ENCODE data around the gene APBA1. TPM values are rescaled to one million over a fixed set of nuclear protein-coding genes. Genes with fewer than 3 reads are reported as not detected.
A peak's percentile ranks its signal among the peaks of the same experiment; 100 is the strongest.
"Not testable (repeated sequence)": the region's sequence is repeated elsewhere in the genome, so short reads cannot be mapped to it uniquely, and the experiment has no call there.

APBA1 gene
- total RNA-seq, 8 experiments from 2014 or later = 0.73 to 30.5 (median 15.7) TPM

DNA sequence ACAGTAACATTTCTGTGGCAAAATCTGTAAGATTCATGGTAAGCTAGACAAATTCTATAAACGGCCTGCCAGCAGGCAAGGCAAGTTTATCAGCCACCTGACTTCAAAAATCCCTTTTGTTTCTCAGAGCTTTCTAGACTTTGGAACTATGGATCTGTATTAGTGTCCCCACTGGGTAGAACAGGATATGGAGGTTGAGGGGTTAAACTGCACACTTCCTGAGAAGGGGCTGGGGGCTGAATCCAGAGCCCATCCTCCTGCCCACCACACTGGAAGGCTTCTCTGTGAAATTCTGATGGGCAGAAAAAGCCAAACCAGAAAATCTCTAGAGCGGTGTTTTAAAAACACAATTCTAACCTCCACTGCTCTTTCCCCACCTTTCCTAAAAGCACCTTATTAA is 218.4 kb downstream of the APBA1 start:
- Histone ChIP-seq H3K27ac (no peak overlapping the region), H3K4me3 (no peak overlapping the region), H3K4me1 (replicated peaks in 1 of 2) (no peaks in the 10 kb centered on the region)
- 0 to 100% (median 38%) methylated on average over 1 to 2 of the region's 2 CpGs; no CpG with 5 or more reads in 4 of the 10 experiments for WGBS, 10 experiments
- no peak for ATAC-seq (replicated peaks in 6 of 8)
- in situ Hi-C loops (cut with MboI; ENCODE audit: low pct_unique_long_range_greater_than_20kb in 2 of 9, low sequenced_read_pairs in 9 of 9, unreplicated experiment in 9 of 9) = no loop called here

DNA sequence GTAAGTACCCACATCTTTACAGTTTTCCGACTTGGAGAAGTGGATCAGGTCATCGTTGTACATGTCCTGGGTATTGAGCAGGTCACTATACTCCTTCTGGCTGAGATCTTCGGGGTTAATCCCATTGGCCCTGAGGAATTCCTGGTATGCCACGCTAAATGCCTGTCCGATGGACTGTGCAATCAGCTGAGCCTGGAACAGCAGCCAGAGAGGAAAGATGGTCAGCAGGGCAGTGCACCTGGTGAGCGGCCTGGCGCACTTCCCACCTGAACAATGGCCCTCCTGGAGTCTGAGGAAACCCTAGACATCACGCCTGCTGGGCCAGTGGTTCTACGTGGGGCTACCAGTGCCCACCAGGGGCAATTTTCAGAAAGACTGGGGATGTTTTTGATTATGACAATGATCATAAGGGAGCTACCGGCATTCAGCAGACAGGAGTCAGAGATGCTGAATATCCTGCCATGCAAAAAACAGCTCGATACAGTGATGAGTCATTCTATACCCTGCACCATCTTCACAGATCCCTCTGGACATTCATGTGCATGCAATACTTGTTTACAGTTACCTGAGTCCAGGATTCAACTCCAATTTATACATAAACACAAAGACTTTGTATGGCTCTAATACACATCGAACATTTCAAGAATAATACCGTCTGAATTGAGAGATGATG is 219.9 kb downstream of the APBA1 start:
- Histone ChIP-seq H3K27ac (no peak overlapping the region), H3K4me3 (no peak overlapping the region), H3K4me1 (replicated peaks in 1 of 2) (no peaks in the 10 kb centered on the region)
- peak in 1 of 8 experiments; percentile 70 for ATAC-seq (replicated peaks in 6 of 8)
- 20 to 100% (median 92%) methylated on average over 1 to 11 of the region's 13 CpGs; no CpG with 5 or more reads in 2 of the 10 experiments for WGBS, 10 experiments
- in situ Hi-C loops (cut with MboI; ENCODE audit: low pct_unique_long_range_greater_than_20kb in 2 of 9, low sequenced_read_pairs in 9 of 9, unreplicated experiment in 9 of 9) = no loop called here

DNA sequence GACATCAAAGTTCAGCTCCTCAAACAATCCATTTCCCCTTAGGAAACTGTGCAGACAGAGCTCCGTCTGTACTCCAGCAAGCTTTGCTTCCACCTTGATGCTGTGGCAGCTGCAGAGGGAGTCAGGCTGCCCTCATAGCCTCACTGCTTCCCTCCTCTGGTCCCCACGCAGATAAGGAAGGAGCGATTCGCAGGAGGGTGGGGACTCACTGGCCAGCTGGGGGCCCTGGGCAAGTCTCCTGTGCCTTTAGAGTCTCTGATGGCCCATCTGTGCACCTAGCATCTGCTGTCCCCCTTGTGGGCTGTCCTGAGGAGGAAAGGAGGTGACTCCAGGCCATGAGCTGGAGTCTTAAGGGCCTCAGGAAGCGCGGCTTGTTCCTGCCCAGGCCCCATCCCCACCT is 225.7 kb downstream of the APBA1 start:
- Histone ChIP-seq H3K4me3 (no peak overlapping the region), H3K27ac (no peak overlapping the region), H3K4me1 (replicated peaks in 1 of 2) (peaks cover 0 to 5% of the 10 kb centered on the region in 2 donors)
- 60 to 89% (median 80%) methylated on average over 1 to 4 of the region's 6 CpGs; no CpG with 5 or more reads in 5 of the 10 experiments for WGBS, 10 experiments
- no peak for ATAC-seq (replicated peaks in 6 of 8)
- in situ Hi-C loops (cut with MboI; ENCODE audit: low pct_unique_long_range_greater_than_20kb in 2 of 9, low sequenced_read_pairs in 9 of 9, unreplicated experiment in 9 of 9) = loop anchor here in 3 of 9 experiments (25.0 kb wide), 3 partner anchors 91 to 466 kb away; no protein-coding TSS in a partner anchor

DNA sequence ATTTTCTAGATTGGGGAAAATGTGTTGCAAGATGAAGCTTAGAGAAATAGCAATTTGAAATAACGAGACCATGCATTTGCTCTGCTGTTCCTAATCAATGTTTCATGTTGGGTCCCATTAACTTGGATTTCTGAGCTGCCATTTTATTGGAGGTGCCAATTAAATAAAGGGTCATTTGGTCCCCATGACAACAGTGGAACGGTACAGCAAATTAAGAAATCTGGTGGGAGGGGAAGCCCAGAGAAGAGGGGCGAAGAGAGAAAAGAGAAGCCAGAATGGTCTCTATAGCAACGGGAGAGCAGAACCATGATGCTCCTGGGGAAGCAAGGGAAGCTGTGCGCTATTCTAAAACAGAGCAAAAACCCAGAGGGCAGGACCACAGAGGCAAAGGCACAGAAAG is 226.9 kb downstream of the APBA1 start:
- H3K4me3 ChIP-seq = no peak overlapping the region
- WGBS, 10 experiments = 50 to 82% (median 61%) methylated on average over 2 to 5 of the region's 5 CpGs; no CpG with 5 or more reads in 3 of the 10 experiments
- no peak overlapping the region for H3K27ac ChIP-seq
- no peak for ATAC-seq (replicated peaks in 6 of 8)
- H3K4me1 ChIP-seq (replicated peaks in 1 of 2) = peaks cover 0 to 5% of the 10 kb centered on the region in 2 donors
- in situ Hi-C loops (cut with MboI; ENCODE audit: low pct_unique_long_range_greater_than_20kb in 2 of 9, low sequenced_read_pairs in 9 of 9, unreplicated experiment in 9 of 9) = loop anchor here in 3 of 9 experiments (25.0 kb wide), 3 partner anchors 92 to 467 kb away; no protein-coding TSS in a partner anchor

DNA sequence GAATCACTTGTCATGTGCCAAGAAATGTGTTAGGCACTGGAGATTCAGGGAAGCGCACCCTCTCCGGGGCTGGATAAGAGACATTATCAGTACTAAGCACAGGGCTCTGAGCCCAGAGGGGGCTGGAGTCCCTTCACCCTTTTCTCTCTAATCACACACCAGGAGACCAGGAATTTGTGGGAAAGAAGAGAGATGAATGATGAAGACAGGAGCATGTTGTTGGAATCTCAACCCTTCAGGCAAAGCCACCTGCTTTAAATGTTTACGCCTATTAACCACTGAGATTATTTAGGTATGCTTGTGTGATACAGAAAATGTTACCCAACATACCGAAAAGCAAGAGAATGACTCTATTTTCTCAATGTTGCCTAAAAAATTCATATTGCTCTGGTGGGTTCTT is 227.4 kb downstream of the APBA1 start:
- Histone ChIP-seq H3K4me1 (replicated peaks in 1 of 2) (peaks cover 0 to 5% of the 10 kb centered on the region in 2 donors), H3K27ac (no peak overlapping the region), H3K4me3 (no peak overlapping the region)
- in situ Hi-C loops (cut with MboI; ENCODE audit: low pct_unique_long_range_greater_than_20kb in 2 of 9, low sequenced_read_pairs in 9 of 9, unreplicated experiment in 9 of 9) = loop anchor here in 3 of 9 experiments (25.0 kb wide), 3 partner anchors 93 to 468 kb away; no protein-coding TSS in a partner anchor
- WGBS, 10 experiments = 93 to 100% (median 98%) methylated on average over 1 to 4 of the region's 4 CpGs; no CpG with 5 or more reads in 2 of the 10 experiments
- ATAC-seq (replicated peaks in 6 of 8) = no peak

DNA sequence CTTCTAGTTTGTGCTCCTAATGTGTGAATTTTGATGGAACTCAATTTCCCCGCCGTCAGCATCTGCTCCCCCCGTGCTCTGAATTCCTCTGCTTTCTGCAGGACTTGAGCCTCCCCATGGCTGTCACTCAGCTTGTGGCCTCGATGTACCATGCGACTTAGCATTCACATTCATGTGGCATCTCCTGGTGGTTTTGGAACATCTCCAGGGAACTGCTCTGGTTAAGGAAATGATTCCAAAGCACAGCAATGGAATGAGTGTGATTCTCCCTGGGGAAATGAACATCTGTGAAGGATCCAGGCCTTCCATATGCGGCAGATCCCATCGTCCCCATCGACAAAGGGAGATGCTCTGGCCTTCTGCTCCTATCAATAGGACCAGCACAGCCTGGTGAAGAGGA is 228.2 kb downstream of the APBA1 start:
- ATAC-seq (replicated peaks in 6 of 8) = peak in 1 of 8 experiments; percentile 22
- Histone ChIP-seq H3K4me3 (no peak overlapping the region), H3K4me1 (replicated peaks in 1 of 2) (peaks cover 0 to 5% of the 10 kb centered on the region in 2 donors), H3K27ac (no peak overlapping the region)
- 4 to 93% (median 71%) methylated on average over 2 to 6 of the region's 8 CpGs; no CpG with 5 or more reads in 2 of the 10 experiments for whole genome bisulfite sequencing, 10 experiments
- in situ Hi-C loops (cut with MboI; ENCODE audit: low pct_unique_long_range_greater_than_20kb in 2 of 9, low sequenced_read_pairs in 9 of 9, unreplicated experiment in 9 of 9) = loop anchor here in 3 of 9 experiments (25.0 kb wide), 3 partner anchors 93 to 468 kb away; no protein-coding TSS in a partner anchor

GRCh38 chr9:69443178-69443577 is 229.0 kb downstream of the APBA1 start:
- in situ Hi-C loops (cut with MboI; ENCODE audit: low pct_unique_long_range_greater_than_20kb in 2 of 9, low sequenced_read_pairs in 9 of 9, unreplicated experiment in 9 of 9) = loop anchor here in 3 of 9 experiments (25.0 kb wide), 3 partner anchors 94 to 469 kb away; no protein-coding TSS in a partner anchor

GRCh38 chr9:69442486-69442885 is 229.7 kb downstream of the APBA1 start:
- in situ Hi-C loops (cut with MboI; ENCODE audit: low pct_unique_long_range_greater_than_20kb in 2 of 9, low sequenced_read_pairs in 9 of 9, unreplicated experiment in 9 of 9) = loop anchor here in 3 of 9 experiments (25.0 kb wide), 3 partner anchors 95 to 470 kb away; no protein-coding TSS in a partner anchor
- Histone ChIP-seq H3K27ac (no peak overlapping the region), H3K4me3 (no peak overlapping the region), H3K4me1 (replicated peaks in 1 of 2) (peaks cover 0 to 5% of the 10 kb centered on the region in 2 donors)
- no peak for ATAC-seq (replicated peaks in 6 of 8)
- WGBS, 10 experiments = 60 to 100% (median 81%) methylated on average over 1 to 4 of the region's 5 CpGs; no CpG with 5 or more reads in 5 of the 10 experiments

More at GRCh38 chr9:69443178-69443577, 229.0 kb downstream of the APBA1 start:
- WGBS, 10 experiments = 40 to 100% (median 82%) methylated on average over 1 to 2 of the region's 3 CpGs; no CpG with 5 or more reads in 4 of the 10 experiments
- ATAC-seq (replicated peaks in 6 of 8) = no peak
- no peak overlapping the region for H3K27ac ChIP-seq
- no peak overlapping the region for H3K4me3 ChIP-seq
- peaks cover 0 to 5% of the 10 kb centered on the region in 2 donors for H3K4me1 ChIP-seq (replicated peaks in 1 of 2)

- not testable (repeated sequence) for H3K27ac ChIP-seq; H3K4me1 ChIP-seq (replicated peaks in 1 of 2); ATAC-seq (replicated peaks in 6 of 8); H3K4me3 ChIP-seq
- 82 to 89% methylated on average over 3 to 5 of the region's 15 CpGs; no CpG with 5 or more reads in 8 of the 10 experiments for WGBS, 10 experiments
- in situ Hi-C loops (cut with MboI; ENCODE audit: low pct_unique_long_range_greater_than_20kb in 2 of 9, low sequenced_read_pairs in 9 of 9, unreplicated experiment in 9 of 9) = loop anchor here in 3 of 9 experiments (25.0 kb wide), 3 partner anchors 97 to 472 kb away; no protein-coding TSS in a partner anchor
Measured at GRCh38 chr9:69440254-69440955, 231.8 kb downstream of the APBA1 start.

- in situ Hi-C loops (cut with MboI; ENCODE audit: low pct_unique_long_range_greater_than_20kb in 2 of 9, low sequenced_read_pairs in 9 of 9, unreplicated experiment in 9 of 9) = loop anchor here in 3 of 9 experiments (25.0 kb wide), 3 partner anchors 98 to 473 kb away; no protein-coding TSS in a partner anchor
- 70 to 100% (median 91%) methylated on average over 1 to 3 of the region's 4 CpGs; no CpG with 5 or more reads in 2 of the 10 experiments for WGBS, 10 experiments
Measured at GRCh38 chr9:69439654-69440053, 232.5 kb downstream of the APBA1 start.

GRCh38 chr9:69433968-69434367 is 238.2 kb downstream of the APBA1 start:
- H3K4me3 ChIP-seq = no peak overlapping the region
- no peak for ATAC-seq (replicated peaks in 6 of 8)
- no peak overlapping the region for H3K27ac ChIP-seq
- in situ Hi-C loops (cut with MboI; ENCODE audit: low pct_unique_long_range_greater_than_20kb in 2 of 9, low sequenced_read_pairs in 9 of 9, unreplicated experiment in 9 of 9) = loop anchor here in 3 of 9 experiments (25.0 kb wide), 3 partner anchors 103 to 478 kb away; no protein-coding TSS in a partner anchor
- H3K4me1 ChIP-seq (replicated peaks in 1 of 2) = no peaks in the 10 kb centered on the region
- WGBS, 10 experiments = 70 to 100% (median 97%) methylated on average over 1 to 5 of the region's 6 CpGs; no CpG with 5 or more reads in 7 of the 10 experiments

More at GRCh38 chr9:69439654-69440053, 232.5 kb downstream of the APBA1 start:
- not testable (repeated sequence) for ATAC-seq (replicated peaks in 6 of 8); H3K4me3 ChIP-seq; H3K27ac ChIP-seq; H3K4me1 ChIP-seq (replicated peaks in 1 of 2)

- 0 to 71% (median 52%) methylated on average over 1 of the region's 1 CpG; no CpG with 5 or more reads in 4 of the 10 experiments for WGBS, 10 experiments
- no peaks in the 10 kb centered on the region for H3K4me1 ChIP-seq (replicated peaks in 1 of 2)
- in situ Hi-C loops (cut with MboI; ENCODE audit: low pct_unique_long_range_greater_than_20kb in 2 of 9, low sequenced_read_pairs in 9 of 9, unreplicated experiment in 9 of 9) = loop anchor here in 3 of 9 experiments (25.0 kb wide), 3 partner anchors 104 to 479 kb away; no protein-coding TSS in a partner anchor
- no peak for ATAC-seq (replicated peaks in 6 of 8)
- H3K27ac ChIP-seq = no peak overlapping the region
- H3K4me3 ChIP-seq = no peak overlapping the region
Measured at GRCh38 chr9:69433392-69433791, 238.8 kb downstream of the APBA1 start.

Measured in motor neuron (in vitro differentiated cells).